GM10266 (cell line): ENCODE data around the gene HES1.

Experiments used
- DNase-seq: peaks from one replicate; pipeline ENCODE4 v3.0.0; 2012; ENCODE audit errors: extremely low spot score
- CTCF ChIP-seq: IDR thresholded peaks from 2 replicates; pipeline ENCODE4 v1.5.1; 2012; ENCODE audit warnings: mild to moderate bottlenecking, low read depth; ENCODE audit not compliant: control insufficient read depth, insufficient read depth; ENCODE audit errors: missing control alignments

The HES1 gene

DNA sequence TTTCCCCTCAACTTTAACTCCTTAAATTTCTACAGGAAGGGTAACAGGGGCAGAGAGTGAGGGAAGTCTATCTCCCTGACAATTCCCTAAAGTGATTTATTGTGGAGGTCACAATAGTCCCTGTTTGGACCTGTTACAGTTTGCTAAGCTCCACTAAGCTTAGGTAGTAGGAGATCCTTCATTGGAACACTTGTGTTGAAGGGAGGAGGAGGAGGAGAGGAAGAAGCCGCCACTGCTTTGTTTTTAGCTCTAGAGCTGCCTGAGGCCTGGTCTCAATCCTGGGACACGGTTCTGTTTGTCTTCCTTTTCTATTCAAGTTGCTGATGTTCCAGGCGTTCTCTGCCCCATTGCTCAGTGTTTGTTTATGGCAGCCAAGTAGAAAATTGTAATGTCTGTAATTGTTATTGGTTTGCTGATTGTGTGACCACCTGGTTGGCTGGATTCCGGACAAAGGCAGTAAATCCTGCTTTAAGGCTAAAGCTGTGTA, 48.4 kb downstream of the HES1 start:
- no peak for TF ChIP-seq CTCF
- DNase-seq = no peak

DNA sequence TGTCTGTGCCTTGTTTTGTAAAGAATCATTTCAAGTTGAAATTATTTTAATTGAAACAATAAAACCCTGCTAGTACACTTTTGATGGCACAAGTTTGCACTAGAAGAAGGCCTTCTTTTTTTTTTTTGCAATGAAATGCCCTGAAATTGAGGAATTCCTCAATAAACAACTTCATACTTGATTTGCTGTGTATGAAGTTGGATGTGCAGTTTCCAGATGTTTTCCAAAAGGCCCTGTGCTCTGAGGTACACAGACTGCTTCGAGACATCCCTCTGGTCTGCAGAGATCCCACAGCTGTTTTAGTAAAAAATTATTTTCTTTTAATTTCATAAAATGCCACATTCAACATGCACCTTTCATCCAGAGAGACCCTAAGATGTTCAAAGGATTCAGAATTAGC, 48.9 kb downstream of the HES1 start:
- DNase-seq = no peak
- TF ChIP-seq CTCF = no peak

GRCh38 chr3:194185221-194185620, 49.3 kb downstream of the HES1 start:
- DNase-seq = no peak
- TF ChIP-seq CTCF = no peak

GRCh38 chr3:194187233-194187944, 51.4 kb downstream of the HES1 start:
- no peak for TF ChIP-seq CTCF
- DNase-seq = no peak
